Measurements from ENCODE around the gene AVPR2. TPM values are rescaled to one million over a fixed set of nuclear protein-coding genes. Genes with fewer than 3 reads are reported as not detected.

The AVPR2 gene
- total RNA-seq, 4 donors from 2014 or later: 2.1 to 9.3 (median 5.7) TPM

DNA sequence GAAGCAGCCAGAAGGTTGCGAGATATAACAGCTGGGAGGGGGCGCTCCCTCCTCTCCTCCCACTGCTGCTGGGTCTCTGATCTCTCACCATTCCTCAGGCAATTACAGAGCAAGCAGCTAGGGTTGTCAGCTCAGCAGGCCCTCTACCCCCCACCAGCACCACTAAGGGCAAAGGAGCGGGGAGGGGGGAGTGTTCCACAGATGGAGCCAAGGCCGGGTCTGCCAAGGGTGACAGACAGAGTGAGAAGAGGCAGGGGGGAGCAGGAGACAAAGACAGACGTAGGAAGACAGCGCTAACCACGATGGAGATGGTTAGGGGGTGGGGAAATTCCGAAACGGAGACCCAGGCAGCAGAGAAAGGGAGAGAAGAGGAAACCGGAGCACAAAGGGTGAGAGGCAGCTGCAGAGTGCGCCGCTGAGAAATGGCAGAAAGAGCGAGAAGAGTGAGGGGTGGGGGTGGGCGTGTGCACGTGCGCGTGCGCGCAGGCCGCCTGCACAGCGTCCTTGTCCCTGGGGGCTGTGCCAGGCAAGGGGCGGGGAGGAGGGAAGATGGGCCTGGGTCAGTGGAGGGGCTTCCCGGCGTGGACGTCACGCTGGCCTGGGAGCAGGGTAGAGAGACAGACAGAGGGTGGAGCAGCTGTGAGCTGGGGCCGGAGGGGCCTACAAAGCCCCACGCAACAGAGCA, 25.4 kb upstream of the AVPR2 start:
- Histone ChIP-seq H3K4me1 (peaks cover 0 to 10% (median 4%) of the 10 kb centered on the region in 4 donors), H3K36me3 (no peaks in the 10 kb centered on the region), H3K9me3 (no peaks in the 10 kb centered on the region), H3K27ac (peak overlapping the region in 1 of 4 donors; percentile 4), H3K27me3 (peaks cover 0 to 79% of the 10 kb centered on the region in 2 donors), H3K4me3 (no peak overlapping the region)
- no peak for DNase-seq (ENCODE audit: low spot score in 2 of 2)
- 4 to 15% methylated on average over 25 of the region's 28 CpGs for WGBS, 2 donors
- TF ChIP-seq, protein P1, sequence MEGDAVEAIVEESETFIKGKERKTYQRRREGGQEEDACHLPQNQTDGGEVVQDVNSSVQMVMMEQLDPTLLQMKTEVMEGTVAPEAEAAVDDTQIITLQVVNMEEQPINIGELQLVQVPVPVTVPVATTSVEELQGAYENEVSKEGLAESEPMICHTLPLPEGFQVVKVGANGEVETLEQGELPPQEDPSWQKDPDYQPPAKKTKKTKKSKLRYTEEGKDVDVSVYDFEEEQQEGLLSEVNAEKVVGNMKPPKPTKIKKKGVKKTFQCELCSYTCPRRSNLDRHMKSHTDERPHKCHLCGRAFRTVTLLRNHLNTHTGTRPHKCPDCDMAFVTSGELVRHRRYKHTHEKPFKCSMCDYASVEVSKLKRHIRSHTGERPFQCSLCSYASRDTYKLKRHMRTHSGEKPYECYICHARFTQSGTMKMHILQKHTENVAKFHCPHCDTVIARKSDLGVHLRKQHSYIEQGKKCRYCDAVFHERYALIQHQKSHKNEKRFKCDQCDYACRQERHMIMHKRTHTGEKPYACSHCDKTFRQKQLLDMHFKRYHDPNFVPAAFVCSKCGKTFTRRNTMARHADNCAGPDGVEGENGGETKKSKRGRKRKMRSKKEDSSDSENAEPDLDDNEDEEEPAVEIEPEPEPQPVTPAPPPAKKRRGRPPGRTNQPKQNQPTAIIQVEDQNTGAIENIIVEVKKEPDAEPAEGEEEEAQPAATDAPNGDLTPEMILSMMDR (IDR thresholded peaks at IDR 0.05): no peak
- TF ChIP-seq EP300 (IDR thresholded peaks at IDR 0.05) (no peak), POLR2A (IDR thresholded peaks at IDR 0.05) (no peak)

DNA sequence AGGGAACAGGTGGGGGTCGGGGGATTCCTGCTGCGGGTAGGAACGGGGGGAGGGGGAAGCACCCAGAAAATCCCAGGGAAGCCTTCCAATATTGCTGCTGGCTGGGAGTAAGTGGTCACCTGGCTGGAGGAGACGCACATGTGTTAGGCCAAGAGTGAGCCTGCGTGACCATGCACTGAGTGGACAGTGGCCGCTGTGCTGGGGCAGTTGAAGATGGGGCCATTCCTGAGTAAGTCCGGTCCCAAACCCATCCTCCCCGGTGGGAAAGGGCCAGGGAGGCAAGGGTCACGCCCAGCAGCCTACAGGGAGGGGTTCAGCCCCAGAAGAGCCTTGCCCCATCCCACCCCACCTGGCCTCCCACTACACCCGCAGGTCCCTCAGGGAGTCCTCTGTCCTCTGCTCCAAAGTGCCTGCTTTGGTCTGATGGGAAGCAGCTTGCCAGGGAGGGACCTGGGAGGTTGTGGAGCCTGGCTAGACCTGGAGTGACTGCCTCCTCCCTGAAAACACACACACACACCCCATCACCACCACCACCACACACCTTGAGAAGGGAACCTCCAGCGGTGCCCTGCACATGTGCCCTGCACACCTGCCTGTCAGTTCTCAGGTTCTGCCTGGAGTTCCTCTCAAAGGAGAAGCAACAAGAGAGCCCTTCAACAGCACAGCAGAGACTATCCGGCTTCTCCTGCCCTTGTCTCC, 24.6 kb upstream of the AVPR2 start:
- TF ChIP-seq POLR2A (IDR thresholded peaks at IDR 0.05) (no peak), EP300 (IDR thresholded peaks at IDR 0.05) (no peak)
- TF ChIP-seq, protein P1 (IDR thresholded peaks at IDR 0.05): no peak
- Histone ChIP-seq H3K36me3 (no peaks in the 10 kb centered on the region), H3K9me3 (no peaks in the 10 kb centered on the region), H3K27ac (peak overlapping the region in 1 of 4 donors; percentile 4), H3K27me3 (peaks cover 0 to 87% of the 10 kb centered on the region in 2 donors), H3K4me1 (peaks cover 0 to 10% (median 4%) of the 10 kb centered on the region in 4 donors), H3K4me3 (no peak overlapping the region)
- WGBS, 2 donors: 47 to 60% methylated on average over 3 to 12 of the region's 12 CpGs
- no peak for DNase-seq (ENCODE audit: low spot score in 2 of 2)

DNA sequence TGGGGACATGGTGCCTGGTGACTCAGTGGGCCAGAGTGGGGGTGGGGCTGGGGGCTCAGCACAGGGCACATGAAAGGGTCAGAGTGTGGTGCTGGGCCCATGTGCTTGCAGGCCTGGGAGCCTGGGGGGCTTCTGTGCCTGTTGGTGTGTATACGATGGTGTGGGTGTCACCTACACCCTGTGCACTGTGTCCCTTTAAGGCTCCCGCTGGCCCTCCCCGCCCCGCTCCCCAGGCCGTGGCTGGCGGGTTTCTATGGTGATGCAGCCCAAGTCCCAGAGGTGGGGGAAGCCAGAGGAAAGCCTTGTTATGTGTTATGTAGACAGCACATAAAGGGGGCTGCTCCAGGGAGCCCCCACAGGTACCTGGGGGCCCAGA, 24.0 kb upstream of the AVPR2 start:
- TF ChIP-seq, protein P1 (IDR thresholded peaks at IDR 0.05): no peak
- no peak for TF ChIP-seq EP300 (IDR thresholded peaks at IDR 0.05)
- TF ChIP-seq POLR2A (IDR thresholded peaks at IDR 0.05): no peak
- Histone ChIP-seq H3K9me3 (no peaks in the 10 kb centered on the region), H3K27ac (peak overlapping the region in 2 of 4 donors; percentile 66 to 77), H3K36me3 (no peaks in the 10 kb centered on the region), H3K27me3 (peaks cover 0 to 92% of the 10 kb centered on the region in 2 donors), H3K4me3 (no peak overlapping the region), H3K4me1 (peaks cover 0 to 11% (median 5%) of the 10 kb centered on the region in 4 donors)
- DNase-seq (ENCODE audit: low spot score in 2 of 2): no peak
- 7 to 27% methylated on average over 6 of the region's 6 CpGs for WGBS, 2 donors

DNA sequence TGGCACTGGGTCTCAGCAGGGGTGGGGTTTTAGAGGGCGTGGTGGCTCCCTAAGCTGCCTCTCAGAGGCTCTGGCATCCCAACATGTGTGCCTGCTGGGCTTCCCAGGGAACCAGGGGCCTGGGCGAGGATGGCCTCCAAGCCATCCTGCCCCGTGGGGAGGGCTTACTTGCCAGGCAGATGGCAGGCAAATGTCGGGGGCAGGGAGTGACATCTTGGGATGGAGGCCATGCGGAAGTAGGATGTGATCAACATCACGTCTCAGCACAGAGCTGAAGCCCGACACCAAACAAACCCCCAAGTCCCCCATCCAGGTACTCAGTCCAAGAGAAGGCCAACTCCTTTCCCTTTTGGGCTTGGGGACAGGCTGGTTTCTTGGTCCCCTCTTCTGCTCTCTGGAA, 23.2 kb upstream of the AVPR2 start:
- no peak for DNase-seq (ENCODE audit: low spot score in 2 of 2)
- peaks cover 0 to 13% (median 5%) of the 10 kb centered on the region in 4 donors for H3K4me1 ChIP-seq
- TF ChIP-seq EP300 (IDR thresholded peaks at IDR 0.05) (no peak), POLR2A (IDR thresholded peaks at IDR 0.05) (no peak)
- TF ChIP-seq, protein P1 (IDR thresholded peaks at IDR 0.05): no peak
- 67 to 69% methylated on average over 6 to 7 of the region's 7 CpGs for WGBS, 2 donors
- no peaks in the 10 kb centered on the region for H3K36me3 ChIP-seq
- H3K27me3 ChIP-seq: peaks cover 0 to 90% of the 10 kb centered on the region in 2 donors
- H3K27ac ChIP-seq: peak overlapping the region in 3 of 4 donors; percentile 30 to 77 (median 66)
- H3K4me3 ChIP-seq: no peak overlapping the region
- H3K9me3 ChIP-seq: no peaks in the 10 kb centered on the region

DNA sequence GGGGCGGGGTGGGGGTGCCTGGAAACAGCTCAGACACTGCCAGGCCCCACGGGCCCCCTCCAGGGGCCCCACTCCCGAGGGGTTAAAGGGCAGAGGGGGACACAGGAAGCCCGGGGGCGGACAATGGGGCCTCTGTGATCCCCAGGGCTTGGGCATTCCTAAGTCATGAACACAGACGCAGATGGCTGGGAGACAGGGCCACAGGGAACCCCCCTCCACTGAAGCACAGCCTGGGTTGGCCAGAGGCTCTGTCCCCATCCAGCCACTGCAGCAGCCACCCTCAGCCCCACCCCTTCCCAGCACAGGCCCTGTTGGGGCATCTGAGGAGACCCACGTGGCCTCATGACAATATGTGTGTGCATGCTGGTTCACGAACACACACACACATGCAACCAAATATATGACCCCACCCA, 22.4 kb upstream of the AVPR2 start:
- no peak for DNase-seq (ENCODE audit: low spot score in 2 of 2)
- Histone ChIP-seq H3K27me3 (peaks cover 0 to 92% of the 10 kb centered on the region in 2 donors), H3K4me1 (peaks cover 0 to 13% (median 5%) of the 10 kb centered on the region in 4 donors), H3K9me3 (no peaks in the 10 kb centered on the region), H3K4me3 (no peak overlapping the region), H3K27ac (peak overlapping the region in 2 of 4 donors; percentile 77 to 80), H3K36me3 (no peaks in the 10 kb centered on the region)
- 39% methylated on average over 8 of the region's 8 CpGs; no CpG with 5 or more reads in 1 of the 2 donors for WGBS, 2 donors
- TF ChIP-seq EP300 (IDR thresholded peaks at IDR 0.05): peak in 1 of 2 donors; percentile 66
- TF ChIP-seq, protein P1 (IDR thresholded peaks at IDR 0.05): no peak
